Stimulated activated CD4-positive, alpha-beta T cell treated with anti-CD3 and anti-CD28 coated beads, Interleukin-2, amount 100 ng/mL, for 24 hours (primary cell): ENCODE data around the gene MYEOV.

Experiments used
- DNase-seq, 2 donors: peaks; one replicate each; pipeline ENCODE4 v3.0.0-alpha.2; 2020

Gene MYEOV

GRCh38 chr11:69343401-69344321 lies 49.7 kb downstream of the MYEOV start:
- DNase-seq = peak in 1 of 2 donors; percentile 14

DNA sequence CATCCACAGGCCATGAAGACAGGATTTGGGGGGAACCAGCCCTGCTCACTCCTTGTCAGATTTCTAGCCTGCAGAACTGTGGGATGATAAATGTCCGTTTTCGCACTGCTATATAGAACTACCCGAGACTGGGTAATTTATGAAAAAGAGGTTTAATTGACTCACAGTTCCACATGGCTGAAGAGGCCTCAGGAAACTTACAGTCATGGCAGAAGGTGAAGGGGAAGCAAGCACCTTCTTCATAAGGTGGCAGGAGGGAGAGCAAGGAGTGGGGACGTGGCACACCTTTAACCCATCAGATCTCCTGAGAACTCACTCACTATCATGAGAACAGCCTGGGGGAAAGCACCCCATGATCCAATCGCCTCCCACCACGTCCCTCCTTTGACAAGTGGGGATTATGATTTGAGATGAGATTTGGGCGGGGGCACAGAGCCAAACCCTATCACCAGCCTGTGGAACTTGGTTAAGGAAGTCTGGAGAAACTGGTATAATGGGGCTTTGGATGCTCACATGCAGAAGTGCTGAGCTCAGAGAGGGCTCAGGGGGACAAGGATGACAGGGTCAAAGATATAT lies 50.7 kb downstream of the MYEOV start:
- DNase-seq = peak in 1 of 2 donors; percentile 10
